ENCODE data around the gene ETV7. TPM values are rescaled to one million over a fixed set of nuclear protein-coding genes. Genes with fewer than 3 reads are reported as not detected.

The ETV7 gene
- total and polyA plus RNA-seq, 2 of the 13 experiments (the other 11 are each of a cell fraction or from before 2014, with no cell fraction given) = not detected

DNA sequence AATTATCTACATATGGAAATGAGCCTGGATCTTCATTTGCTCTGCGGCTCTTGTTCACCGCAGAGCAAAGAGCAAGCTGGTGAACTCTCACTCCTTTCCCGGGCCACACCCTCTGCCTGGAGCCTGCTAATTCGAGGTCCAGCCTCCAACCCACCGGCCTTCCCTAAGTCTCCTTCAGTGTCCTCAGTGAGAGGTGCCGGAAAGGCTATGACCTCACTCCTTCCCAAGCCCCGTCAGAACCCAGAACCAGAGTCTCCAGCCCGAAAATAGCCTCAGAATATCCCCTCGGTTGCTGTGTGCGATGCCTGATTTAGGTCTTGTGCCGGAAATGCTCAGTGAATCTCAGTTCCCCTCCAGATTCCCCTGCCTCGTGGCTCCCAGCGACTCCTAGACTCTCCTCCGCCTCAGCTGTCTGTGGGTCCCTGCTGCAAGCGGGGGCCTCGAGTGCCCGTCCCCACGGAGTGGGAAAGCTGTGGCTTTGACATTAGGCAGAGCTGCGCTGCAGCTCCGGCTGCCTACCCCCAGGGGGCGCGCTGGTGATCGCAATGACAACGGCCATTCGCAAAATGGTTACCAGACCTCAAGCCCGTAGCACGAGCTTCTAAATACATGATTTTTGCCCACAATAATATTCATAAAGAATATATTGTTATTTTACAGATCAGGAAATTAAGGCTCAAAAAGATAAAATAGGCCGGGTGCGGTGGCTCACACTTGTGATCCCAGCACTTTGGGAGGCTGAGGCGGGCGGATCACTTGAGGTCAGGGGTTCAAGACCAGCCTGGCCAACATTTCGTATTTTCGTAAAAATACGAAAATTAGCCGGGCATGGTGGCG, 46.6 kb downstream of the ETV7 start (continued):
- no peak for TF ChIP-seq ZNF224 (CRISPR knock-in tag; IDR thresholded peaks at IDR 0.05)
- TF ChIP-seq MED8 (CRISPR knock-in tag; IDR thresholded peaks at IDR 0.05; ENCODE audit: insufficient replicate concordance) = no peak
- peak; percentile 31; the same call in 1 of the 2 replicates for TF ChIP-seq RFXAP (CRISPR knock-in tag; IDR thresholded peaks at IDR 0.05; ENCODE audit: borderline replicate concordance)
- TF ChIP-seq PCBP1 (IDR thresholded peaks at IDR 0.05; ENCODE audit: borderline replicate concordance, low read depth, low read length) = no peak
- TF ChIP-seq ZNF101 (CRISPR knock-in tag; IDR thresholded peaks at IDR 0.05; ENCODE audit: borderline replicate concordance, low read depth) = no peak
- TF ChIP-seq ZFX (CRISPR knock-in tag; IDR thresholded peaks at IDR 0.05; ENCODE audit: low read depth) = no peak
- TF ChIP-seq ERF (CRISPR knock-in tag; IDR thresholded peaks at IDR 0.05) = 0 out of 2 replicates have a peak, but pooled peaks have one; percentile 25
- TF ChIP-seq ATF2 (CRISPR knock-in tag; IDR thresholded peaks at IDR 0.05) = no peak
- TF ChIP-seq FOXK1 (CRISPR knock-in tag; IDR thresholded peaks at IDR 0.05; ENCODE audit: borderline replicate concordance, low read depth) = no peak
- TF ChIP-seq, protein P1, sequence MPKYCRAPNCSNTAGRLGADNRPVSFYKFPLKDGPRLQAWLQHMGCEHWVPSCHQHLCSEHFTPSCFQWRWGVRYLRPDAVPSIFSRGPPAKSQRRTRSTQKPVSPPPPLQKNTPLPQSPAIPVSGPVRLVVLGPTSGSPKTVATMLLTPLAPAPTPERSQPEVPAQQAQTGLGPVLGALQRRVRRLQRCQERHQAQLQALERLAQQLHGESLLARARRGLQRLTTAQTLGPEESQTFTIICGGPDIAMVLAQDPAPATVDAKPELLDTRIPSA (CRISPR knock-in tag; IDR thresholded peaks at IDR 0.05; ENCODE audit: borderline replicate concordance) = no peak
- TF ChIP-seq ZNF12 (CRISPR knock-in tag; IDR thresholded peaks at IDR 0.05) = 0 out of 2 replicates have a peak, but pooled peaks have one; percentile 26
- TF ChIP-seq ZFY (CRISPR knock-in tag; IDR thresholded peaks at IDR 0.05) = peak; percentile 51; the same call in 1 of the 2 replicates
- TF ChIP-seq BHLHE40 (IDR thresholded peaks at IDR 0.05; ENCODE audit: low read length) = no peak
- no peak for TF ChIP-seq SPEN (CRISPR knock-in tag; IDR thresholded peaks at IDR 0.05; ENCODE audit: low read depth)
- TF ChIP-seq ATM (IDR thresholded peaks at IDR 0.05; ENCODE audit: borderline replicate concordance) = no peak
- TF ChIP-seq DNMT1 (CRISPR knock-in tag; IDR thresholded peaks at IDR 0.05) = no peak
- TF ChIP-seq, protein P2, sequence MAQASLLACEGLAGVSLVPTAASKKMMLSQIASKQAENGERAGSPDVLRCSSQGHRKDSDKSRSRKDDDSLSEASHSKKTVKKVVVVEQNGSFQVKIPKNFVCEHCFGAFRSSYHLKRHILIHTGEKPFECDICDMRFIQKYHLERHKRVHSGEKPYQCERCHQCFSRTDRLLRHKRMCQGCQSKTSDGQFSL (CRISPR knock-in tag; IDR thresholded peaks at IDR 0.05) = no peak
- TF ChIP-seq ZNF510 (CRISPR knock-in tag; IDR thresholded peaks at IDR 0.05; ENCODE audit: low read depth) = no peak
- no peak for TF ChIP-seq ZNF263 (CRISPR knock-in tag; IDR thresholded peaks at IDR 0.05)
- TF ChIP-seq SP4 (CRISPR knock-in tag; IDR thresholded peaks at IDR 0.05) = 0 out of 2 replicates have a peak, but pooled peaks have one; percentile 27
- TF ChIP-seq, protein P3, sequence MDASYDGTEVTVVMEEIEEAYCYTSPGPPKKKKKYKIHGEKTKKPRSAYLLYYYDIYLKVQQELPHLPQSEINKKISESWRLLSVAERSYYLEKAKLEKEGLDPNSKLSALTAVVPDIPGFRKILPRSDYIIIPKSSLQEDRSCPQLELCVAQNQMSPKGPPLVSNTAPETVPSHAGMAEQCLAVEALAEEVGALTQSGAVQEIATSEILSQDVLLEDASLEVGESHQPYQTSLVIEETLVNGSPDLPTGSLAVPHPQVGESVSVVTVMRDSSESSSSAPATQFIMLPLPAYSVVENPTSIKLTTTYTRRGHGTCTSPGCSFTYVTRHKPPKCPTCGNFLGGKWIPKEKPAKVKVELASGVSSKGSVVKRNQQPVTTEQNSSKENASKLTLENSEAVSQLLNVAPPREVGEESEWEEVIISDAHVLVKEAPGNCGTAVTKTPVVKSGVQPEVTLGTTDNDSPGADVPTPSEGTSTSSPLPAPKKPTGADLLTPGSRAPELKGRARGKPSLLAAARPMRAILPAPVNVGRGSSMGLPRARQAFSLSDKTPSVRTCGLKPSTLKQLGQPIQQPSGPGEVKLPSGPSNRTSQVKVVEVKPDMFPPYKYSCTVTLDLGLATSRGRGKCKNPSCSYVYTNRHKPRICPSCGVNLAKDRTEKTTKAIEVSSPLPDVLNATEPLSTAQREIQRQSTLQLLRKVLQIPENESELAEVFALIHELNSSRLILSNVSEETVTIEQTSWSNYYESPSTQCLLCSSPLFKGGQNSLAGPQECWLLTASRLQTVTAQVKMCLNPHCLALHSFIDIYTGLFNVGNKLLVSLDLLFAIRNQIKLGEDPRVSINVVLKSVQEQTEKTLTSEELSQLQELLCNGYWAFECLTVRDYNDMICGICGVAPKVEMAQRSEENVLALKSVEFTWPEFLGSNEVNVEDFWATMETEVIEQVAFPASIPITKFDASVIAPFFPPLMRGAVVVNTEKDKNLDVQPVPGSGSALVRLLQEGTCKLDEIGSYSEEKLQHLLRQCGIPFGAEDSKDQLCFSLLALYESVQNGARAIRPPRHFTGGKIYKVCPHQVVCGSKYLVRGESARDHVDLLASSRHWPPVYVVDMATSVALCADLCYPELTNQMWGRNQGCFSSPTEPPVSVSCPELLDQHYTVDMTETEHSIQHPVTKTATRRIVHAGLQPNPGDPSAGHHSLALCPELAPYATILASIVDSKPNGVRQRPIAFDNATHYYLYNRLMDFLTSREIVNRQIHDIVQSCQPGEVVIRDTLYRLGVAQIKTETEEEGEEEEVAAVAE (CRISPR knock-in tag; IDR thresholded peaks at IDR 0.05; ENCODE audit: borderline replicate concordance) = no peak
- no peak for TF ChIP-seq NFIB (CRISPR knock-in tag; IDR thresholded peaks at IDR 0.05; ENCODE audit: borderline replicate concordance)
- no peak for TF ChIP-seq ARID2 (CRISPR knock-in tag; IDR thresholded peaks at IDR 0.05; ENCODE audit: borderline replicate concordance)
- no peak for TF ChIP-seq ESRRA (CRISPR knock-in tag; IDR thresholded peaks at IDR 0.05; ENCODE audit: low read depth)
